HCT116 (cell line): ENCODE data around the gene WWOX. TPM values are rescaled to one million over a fixed set of nuclear protein-coding genes. Genes with fewer than 3 reads are reported as not detected.

Source experiments
- ATAC-seq: fragments of 200-7000 bp; cut with Tn5 transposase; 2 replicates; pipeline ENCODE4 v1.9.1; 2020; ENCODE audit warnings: mild to moderate bottlenecking, moderate library complexity
- BruUV-seq: library from RNA; stranded (reverse); fragments of 400-500 nt; replicated peaks from 2 replicates; lab custom pipeline; 2021; lab: Mats Ljungman, UMichigan
- CTCF ChIA-PET: fragments of 300-600 bp; sonication (Branson Sonifier 250); formaldehyde crosslinking; loops from one replicate; lab custom pipeline; 2021; ENCODE audit warnings: antibody characterized with exemption; lab: Charles Lee
- POLR2A ChIA-PET: fragments of 300-600, 350-600 bp; sonication (Branson Sonifier 250); formaldehyde crosslinking; loops from one replicate; lab custom pipeline; 2021; ENCODE audit warnings: antibody characterized with exemption; lab: Charles Lee
- RAD21 ChIA-PET, 2 experiments: fragments of 300-600 bp; sonication (Branson Sonifier 250); formaldehyde crosslinking; loops; one replicate each; lab custom pipeline; 2023; ENCODE audit warnings: low total read pairs in 2 of 2; ENCODE audit not compliant: uncharacterized antibody in 2 of 2, unreplicated experiment in 2 of 2, low non-redundant PET in 1 of 2; lab: Charles Lee
- DNase-seq: peaks from one replicate; pipeline ENCODE4 v3.0.0-alpha.2; 2010; ENCODE audit warnings: low read depth, low spot score
- H2AFZ ChIP-seq: fragments of 200-600 bp; shearing (Covaris generic), sonication (generic); 2 replicates; pipeline ENCODE4 v1.6.1; 2017; ENCODE audit warnings: low read depth, mixed run types, mixed read lengths, antibody characterized with exemption, low read length; ENCODE audit not compliant: poor library complexity, severe bottlenecking
- H3K27ac ChIP-seq: 2 replicates; pipeline ENCODE4 v1.5.1; 2012; ENCODE audit warnings: low read depth, low read length
- H3K27me3 ChIP-seq: fragments of 200-600 bp; sonication (generic); 2 replicates; pipeline ENCODE4 v1.6.1; 2016; ENCODE audit warnings: mixed run types, low read length, mixed read lengths; ENCODE audit not compliant: insufficient read depth
- H3K36me3 ChIP-seq, 2 experiments: fragments of 200-500 bp in 1 of 2; fragments of 200-600 bp in 1 of 2; sonication (Bioruptor generic) in 1 of 2; sonication (generic) in 1 of 2; 2 replicates each; pipeline versions ENCODE4 v1.5.1 to v1.6.1; 2014 to 2016; ENCODE audit warnings: low read length in 2 of 2, inconsistent platforms in 1 of 2, mixed read lengths in 1 of 2, mixed run types in 1 of 2; ENCODE audit not compliant: insufficient read depth in 2 of 2, control insufficient read depth in 1 of 2
- H3K4me1 ChIP-seq, 2 experiments: fragments of 200-600 bp in 1 of 2; sonication (generic) in 1 of 2; 2 replicates each; pipeline versions ENCODE4 v1.5.1 to v1.6.1; 2012 to 2017; ENCODE audit warnings: low read length in 2 of 2, inconsistent platforms in 1 of 2, mild to moderate bottlenecking in 1 of 2, mixed read lengths in 1 of 2, mixed run types in 1 of 2, moderate library complexity in 1 of 2; ENCODE audit not compliant: insufficient read depth in 2 of 2, control insufficient read depth in 1 of 2
- H3K4me2 ChIP-seq: fragments of 200-600 bp; sonication (generic); 2 replicates; pipeline ENCODE4 v1.6.1; 2017; ENCODE audit warnings: mixed run types, low read length, mixed read lengths
- H3K4me3 ChIP-seq, 2 experiments: fragments of 200-600 bp in 1 of 2; sonication (generic) in 1 of 2; replicated peaks in 1 of 2; 2 replicates each; pipeline ENCODE4 v1.5.1; 2011 to 2016; ENCODE audit warnings: low read length in 2 of 2, control low read depth in 1 of 2, low read depth in 1 of 2, mild to moderate bottlenecking in 1 of 2, mixed read lengths in 1 of 2, mixed run types in 1 of 2
- H3K79me2 ChIP-seq: fragments of 200-600 bp; sonication (generic); 2 replicates; pipeline ENCODE4 v1.6.1; 2017; ENCODE audit warnings: mild to moderate bottlenecking, mixed run types, low read length, moderate library complexity, mixed read lengths; ENCODE audit not compliant: insufficient read depth
- H3K9ac ChIP-seq: fragments of 200-600 bp; sonication (generic); 2 replicates; pipeline ENCODE4 v1.6.1; 2016; ENCODE audit warnings: low read length, mixed read lengths
- H3K9me2 ChIP-seq: fragments of 200-600 bp; sonication (generic), shearing (Covaris generic); 2 replicates; pipeline ENCODE4 v1.6.1; 2017; ENCODE audit warnings: mixed run types, mild to moderate bottlenecking, moderate library complexity; ENCODE audit not compliant: insufficient read depth
- H3K9me3 ChIP-seq, 2 experiments: fragments of 200-500 bp in 1 of 2; fragments of 200-600 bp in 1 of 2; sonication (Bioruptor generic) in 1 of 2; sonication (generic) in 1 of 2; 2 replicates each; pipeline ENCODE4 v1.6.1; 2014 to 2017; ENCODE audit warnings: low read length in 2 of 2, mixed read lengths in 2 of 2, inconsistent platforms in 1 of 2, low read depth in 1 of 2, mild to moderate bottlenecking in 1 of 2, mixed run types in 1 of 2, moderate library complexity in 1 of 2; ENCODE audit not compliant: control insufficient read depth in 1 of 2, insufficient read depth in 1 of 2
- H4K20me1 ChIP-seq: fragments of 200-600 bp; sonication (generic), shearing (Covaris generic); 2 replicates; pipeline ENCODE4 v1.6.1; 2017; ENCODE audit warnings: mixed run types, mild to moderate bottlenecking, moderate library complexity; ENCODE audit not compliant: insufficient read depth
- CEBPB ChIP-seq: IDR thresholded peaks from 2 replicates; pipeline ENCODE4 v1.6.1; 2012; ENCODE audit warnings: low read depth
- EGR1 ChIP-seq: IDR thresholded peaks from 2 replicates; pipeline ENCODE4 v1.6.1; 2012; ENCODE audit warnings: low read depth
- EZH2phosphoT487 ChIP-seq: fragments of 200-600 bp; IDR thresholded peaks from 2 replicates; pipeline ENCODE4 v1.6.1; 2018; ENCODE audit warnings: antibody characterized with exemption, borderline replicate concordance
- FOSL1 ChIP-seq: IDR thresholded peaks from 2 replicates; pipeline ENCODE4 v1.6.1; 2012; ENCODE audit warnings: low read depth
- JUND ChIP-seq: IDR thresholded peaks from 2 replicates; pipeline ENCODE4 v1.6.1; 2012
- POLR2A ChIP-seq: IDR thresholded peaks from 2 replicates; pipeline ENCODE4 v1.7.0; 2011; ENCODE audit warnings: borderline replicate concordance; ENCODE audit not compliant: insufficient read depth, insufficient read length; ENCODE audit errors: extremely low read depth
- POLR2AphosphoS5 ChIP-seq: IDR thresholded peaks from 2 replicates; pipeline ENCODE4 v1.6.1; 2011; ENCODE audit warnings: mild to moderate bottlenecking, low read depth, low read length, moderate library complexity
- RAD21 ChIP-seq: IDR thresholded peaks from 2 replicates; pipeline ENCODE4 v1.6.1; 2012; ENCODE audit warnings: low read depth, mild to moderate bottlenecking
- SRF ChIP-seq: IDR thresholded peaks from 2 replicates; pipeline ENCODE4 v1.6.1; 2012; ENCODE audit warnings: low read depth
- TCF7L2 ChIP-seq: IDR thresholded peaks from 2 replicates; pipeline ENCODE4 v1.7.0; 2011; ENCODE audit warnings: borderline replicate concordance, inconsistent platforms; ENCODE audit not compliant: insufficient read depth, insufficient read length; ENCODE audit errors: extremely low read depth
- ZNF274 ChIP-seq: fragments of 200-500 bp; sonication (Bioruptor generic); IDR thresholded peaks from 2 replicates; pipeline ENCODE4 v1.6.1; 2014; ENCODE audit warnings: mild to moderate bottlenecking, low read depth, low read length, inconsistent platforms
- intact Hi-C: fragments of 100-400 bp; cut with micrococcal nuclease; formaldehyde crosslinking; loops from 2 replicates; pipeline ENCODE4 v1.10.0; 2022
- total RNA-seq: library from RNA; stranded (reverse); gene quantifications from one replicate; pipeline ENCODE4 v1.2.1, GENCODE V29; 2021; ENCODE audit not compliant: unreplicated experiment
- TF ChIP-seq, protein P1 (sequence below): IDR thresholded peaks from 2 replicates; pipeline ENCODE4 v1.6.1; 2011; ENCODE audit warnings: mild to moderate bottlenecking, low read length, moderate library complexity; ENCODE audit not compliant: insufficient replicate concordance; ENCODE audit errors: extremely low read depth
- TF ChIP-seq, protein P2 (sequence below), 3 experiments: fragments of 200-600 bp in 1 of 3; sonication (generic) in 1 of 3; IDR thresholded peaks in 2 of 3; conservative IDR thresholded peaks in 1 of 3; 2 replicates each; pipeline ENCODE4 v1.5.1; 2012 to 2017; ENCODE audit warnings: low read depth in 2 of 3, low read length in 2 of 3, antibody characterized with exemption in 1 of 3, borderline replicate concordance in 1 of 3, control low read depth in 1 of 3, mild to moderate bottlenecking in 1 of 3, mixed read lengths in 1 of 3, mixed run types in 1 of 3, moderate library complexity in 1 of 3; ENCODE audit not compliant: insufficient read depth in 1 of 3
- TF ChIP-seq, protein P3 (sequence below): IDR thresholded peaks from 2 replicates; pipeline ENCODE4 v1.6.1; 2012

The WWOX gene
- total RNA-seq, 1 experiment from 2014 or later: 13.7 TPM

DNA sequence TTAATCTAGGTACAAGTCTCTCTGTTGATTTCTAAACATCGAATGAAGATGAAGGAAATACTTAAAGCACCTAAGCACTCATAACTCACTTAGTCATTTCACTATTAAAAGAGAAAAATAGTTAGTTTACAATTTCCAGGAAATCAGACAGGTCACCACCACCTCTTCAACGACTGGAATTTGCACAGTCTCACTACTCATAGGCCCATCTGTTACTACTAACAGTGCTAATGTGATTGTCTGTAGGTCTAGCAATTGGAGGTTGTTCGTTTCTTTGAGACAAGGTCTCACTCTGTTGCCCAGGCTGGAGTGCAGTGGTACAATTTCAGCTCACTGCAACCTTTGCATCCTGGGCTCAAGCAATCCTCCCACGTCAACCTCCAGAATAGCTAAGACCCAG is 1056.5 kb downstream of the WWOX start (continued):
- no peak for TF ChIP-seq POLR2A

DNA sequence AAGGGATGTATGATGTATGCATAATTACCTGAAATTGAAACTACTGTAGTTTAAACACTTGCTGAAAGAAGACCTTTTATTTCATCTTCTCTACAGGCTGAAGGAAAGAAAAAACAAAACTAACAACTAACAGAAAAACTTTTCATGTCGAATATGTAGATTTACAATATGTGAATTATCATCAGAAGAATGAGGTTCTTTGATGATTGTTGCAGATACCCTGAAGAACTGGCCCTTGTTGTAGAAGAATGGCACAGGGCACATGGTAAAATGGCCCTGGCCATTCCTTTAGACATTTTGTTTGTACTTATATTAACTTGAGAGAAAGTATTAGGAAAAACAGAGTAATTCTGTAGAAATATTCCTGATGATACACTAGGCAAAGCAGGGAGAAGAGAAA is 1057.3 kb downstream of the WWOX start:
- no peak overlapping the region for H2AFZ ChIP-seq
- no peak overlapping the region for H3K27ac ChIP-seq
- H3K9me2 ChIP-seq: no peaks in the 10 kb centered on the region
- RAD21 ChIA-PET: no interaction called here
- ATAC-seq: no peak
- BruUV-seq: no TSS peak
- no peaks in the 10 kb centered on the region for H3K27me3 ChIP-seq
- H3K79me2 ChIP-seq: no peaks in the 10 kb centered on the region
- CTCF ChIA-PET: no interaction called here
- H3K4me2 ChIP-seq: no peak overlapping the region
- no peaks in the 10 kb centered on the region for H4K20me1 ChIP-seq
- H3K4me1 ChIP-seq: no peaks in the 10 kb centered on the region
- no peak for TF ChIP-seq TCF7L2
- TF ChIP-seq EZH2phosphoT487: no peak
- TF ChIP-seq SRF: no peak
- TF ChIP-seq, protein P1, sequence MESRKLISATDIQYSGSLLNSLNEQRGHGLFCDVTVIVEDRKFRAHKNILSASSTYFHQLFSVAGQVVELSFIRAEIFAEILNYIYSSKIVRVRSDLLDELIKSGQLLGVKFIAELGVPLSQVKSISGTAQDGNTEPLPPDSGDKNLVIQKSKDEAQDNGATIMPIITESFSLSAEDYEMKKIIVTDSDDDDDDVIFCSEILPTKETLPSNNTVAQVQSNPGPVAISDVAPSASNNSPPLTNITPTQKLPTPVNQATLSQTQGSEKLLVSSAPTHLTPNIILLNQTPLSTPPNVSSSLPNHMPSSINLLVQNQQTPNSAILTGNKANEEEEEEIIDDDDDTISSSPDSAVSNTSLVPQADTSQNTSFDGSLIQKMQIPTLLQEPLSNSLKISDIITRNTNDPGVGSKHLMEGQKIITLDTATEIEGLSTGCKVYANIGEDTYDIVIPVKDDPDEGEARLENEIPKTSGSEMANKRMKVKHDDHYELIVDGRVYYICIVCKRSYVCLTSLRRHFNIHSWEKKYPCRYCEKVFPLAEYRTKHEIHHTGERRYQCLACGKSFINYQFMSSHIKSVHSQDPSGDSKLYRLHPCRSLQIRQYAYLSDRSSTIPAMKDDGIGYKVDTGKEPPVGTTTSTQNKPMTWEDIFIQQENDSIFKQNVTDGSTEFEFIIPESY: no peak
- TF ChIP-seq POLR2AphosphoS5: no peak
- TF ChIP-seq ZNF274: no peak
- no peak for TF ChIP-seq JUND
- TF ChIP-seq, protein P2, sequence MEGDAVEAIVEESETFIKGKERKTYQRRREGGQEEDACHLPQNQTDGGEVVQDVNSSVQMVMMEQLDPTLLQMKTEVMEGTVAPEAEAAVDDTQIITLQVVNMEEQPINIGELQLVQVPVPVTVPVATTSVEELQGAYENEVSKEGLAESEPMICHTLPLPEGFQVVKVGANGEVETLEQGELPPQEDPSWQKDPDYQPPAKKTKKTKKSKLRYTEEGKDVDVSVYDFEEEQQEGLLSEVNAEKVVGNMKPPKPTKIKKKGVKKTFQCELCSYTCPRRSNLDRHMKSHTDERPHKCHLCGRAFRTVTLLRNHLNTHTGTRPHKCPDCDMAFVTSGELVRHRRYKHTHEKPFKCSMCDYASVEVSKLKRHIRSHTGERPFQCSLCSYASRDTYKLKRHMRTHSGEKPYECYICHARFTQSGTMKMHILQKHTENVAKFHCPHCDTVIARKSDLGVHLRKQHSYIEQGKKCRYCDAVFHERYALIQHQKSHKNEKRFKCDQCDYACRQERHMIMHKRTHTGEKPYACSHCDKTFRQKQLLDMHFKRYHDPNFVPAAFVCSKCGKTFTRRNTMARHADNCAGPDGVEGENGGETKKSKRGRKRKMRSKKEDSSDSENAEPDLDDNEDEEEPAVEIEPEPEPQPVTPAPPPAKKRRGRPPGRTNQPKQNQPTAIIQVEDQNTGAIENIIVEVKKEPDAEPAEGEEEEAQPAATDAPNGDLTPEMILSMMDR (IDR thresholded peaks at IDR 0.05 in 2 of 3, conservative IDR thresholded peaks at IDR 0.05 in 1 of 3; ENCODE audit: borderline replicate concordance in 1 of 3, insufficient read depth in 1 of 3, low read depth in 2 of 3, low read length in 2 of 3): no peak
- no peak for TF ChIP-seq FOSL1
- TF ChIP-seq RAD21: no peak
- no peak for TF ChIP-seq EGR1
- TF ChIP-seq, protein P3, sequence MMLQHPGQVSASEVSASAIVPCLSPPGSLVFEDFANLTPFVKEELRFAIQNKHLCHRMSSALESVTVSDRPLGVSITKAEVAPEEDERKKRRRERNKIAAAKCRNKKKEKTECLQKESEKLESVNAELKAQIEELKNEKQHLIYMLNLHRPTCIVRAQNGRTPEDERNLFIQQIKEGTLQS: no peak
- no peak for TF ChIP-seq CEBPB
- POLR2A ChIA-PET: no interaction called here
- H3K36me3 ChIP-seq: no peaks in the 10 kb centered on the region
- no peak overlapping the region for H3K4me3 ChIP-seq
- H3K9ac ChIP-seq: no peak overlapping the region
- H3K9me3 ChIP-seq: peaks cover 7 to 8% of the 10 kb centered on the region in 2 experiments; a peak in 2 of 4 replicates
- intact Hi-C loops: no loop called here
- DNase-seq: no peak
